H9 (cell line): ENCODE measurements around the gene LHFPL2. TPM values are rescaled to one million over a fixed set of nuclear protein-coding genes. Genes with fewer than 3 reads are reported as not detected.

Experiments
- DNase-seq: peaks from one replicate; pipeline ENCODE4 v3.0.0-alpha.2; 2017
- H2AFZ ChIP-seq: one replicate; pipeline ENCODE4 v1.6.1; 2013; ENCODE audit warnings: mild to moderate bottlenecking, low read length, control low read depth, moderate library complexity
- H2AK5ac ChIP-seq: 2 replicates; pipeline ENCODE4 v1.6.1; 2013; ENCODE audit warnings: low read length, control low read depth, mixed read lengths; ENCODE audit not compliant: insufficient read length
- H2BK120ac ChIP-seq: one replicate; pipeline ENCODE4 v1.6.1; 2013; ENCODE audit warnings: low read depth, mild to moderate bottlenecking, low read length, control low read depth, inconsistent platforms; ENCODE audit not compliant: poor library complexity, severe bottlenecking
- H2BK12ac ChIP-seq: 2 replicates; pipeline ENCODE4 v1.6.1; 2013; ENCODE audit warnings: low read length, control low read depth, mixed read lengths, low read depth; ENCODE audit not compliant: insufficient read length
- H2BK15ac ChIP-seq: 2 replicates; pipeline ENCODE4 v1.6.1; 2013; ENCODE audit warnings: low read depth, low read length, control low read depth
- H2BK20ac ChIP-seq: one replicate; pipeline ENCODE4 v1.6.1; 2013; ENCODE audit warnings: low read depth, mild to moderate bottlenecking, low read length, control low read depth, inconsistent platforms; ENCODE audit not compliant: poor library complexity, severe bottlenecking
- H2BK5ac ChIP-seq: 2 replicates; pipeline ENCODE4 v1.6.1; 2013; ENCODE audit warnings: low read length, control low read depth, mixed read lengths; ENCODE audit not compliant: insufficient read length
- H3K14ac ChIP-seq: 2 replicates; pipeline ENCODE4 v1.6.1; 2013; ENCODE audit warnings: low read length, control low read depth; ENCODE audit not compliant: insufficient read depth
- H3K18ac ChIP-seq: 2 replicates; pipeline ENCODE4 v1.6.1; 2013; ENCODE audit warnings: low read depth, mild to moderate bottlenecking, mixed read lengths, low read length, control low read depth; ENCODE audit not compliant: insufficient read length
- H3K23ac ChIP-seq: 2 replicates; pipeline ENCODE4 v1.6.1; 2013; ENCODE audit warnings: low read length, control low read depth, mixed read lengths, low read depth; ENCODE audit not compliant: insufficient read length
- H3K23me2 ChIP-seq: 2 replicates; pipeline ENCODE4 v1.6.1; 2013; ENCODE audit warnings: low read depth, mild to moderate bottlenecking, mixed read lengths, low read length, control low read depth; ENCODE audit not compliant: insufficient read length, poor library complexity, severe bottlenecking
- H3K27ac ChIP-seq: 2 replicates; pipeline ENCODE4 v1.5.1; 2013; ENCODE audit warnings: low read length, control low read depth, mixed read lengths, low read depth; ENCODE audit not compliant: insufficient read length
- H3K27me3 ChIP-seq: 2 replicates; pipeline ENCODE4 v1.6.1; 2013; ENCODE audit warnings: low read length, control low read depth, inconsistent platforms; ENCODE audit not compliant: insufficient read depth
- H3K4ac ChIP-seq: 2 replicates; pipeline ENCODE4 v1.6.1; 2013; ENCODE audit warnings: low read depth, mild to moderate bottlenecking, control low read depth, inconsistent platforms, low read length, moderate library complexity
- H3K4me1 ChIP-seq: 2 replicates; pipeline ENCODE4 v1.6.1; 2013; ENCODE audit warnings: low read length, control low read depth, inconsistent platforms; ENCODE audit not compliant: insufficient read depth
- H3K4me2 ChIP-seq: 2 replicates; pipeline ENCODE4 v1.6.1; 2013; ENCODE audit warnings: low read length, control low read depth, mixed read lengths; ENCODE audit not compliant: insufficient read length, insufficient read depth
- H3K56ac ChIP-seq: 2 replicates; pipeline ENCODE4 v1.6.1; 2013; ENCODE audit warnings: low read depth, mild to moderate bottlenecking, mixed read lengths, low read length, control low read depth; ENCODE audit not compliant: insufficient read length
- H3K79me1 ChIP-seq: 2 replicates; pipeline ENCODE4 v1.6.1; 2013; ENCODE audit warnings: low read depth, mild to moderate bottlenecking, moderate library complexity, low read length, control low read depth, inconsistent platforms; ENCODE audit not compliant: insufficient read depth, poor library complexity, severe bottlenecking
- H3K79me2 ChIP-seq: 2 replicates; pipeline ENCODE4 v1.6.1; 2013; ENCODE audit warnings: low read length, control low read depth, inconsistent platforms; ENCODE audit not compliant: insufficient read depth
- H3K9ac ChIP-seq: 2 replicates; pipeline ENCODE4 v1.6.1; 2013; ENCODE audit warnings: low read length, control low read depth, mixed read lengths; ENCODE audit not compliant: insufficient read length; ENCODE audit errors: extremely low read depth
- H3K9me3 ChIP-seq: one replicate; pipeline ENCODE4 v1.6.1; 2013; ENCODE audit warnings: low read depth, low read length, inconsistent platforms; ENCODE audit not compliant: control insufficient read depth
- H3T11ph ChIP-seq: one replicate; pipeline ENCODE4 v1.6.1; 2013; ENCODE audit warnings: mild to moderate bottlenecking, low read length, control low read depth, inconsistent platforms
- H4K20me1 ChIP-seq: one replicate; pipeline ENCODE4 v1.6.1; 2013; ENCODE audit not compliant: control insufficient read depth, insufficient read length, insufficient read depth
- H4K5ac ChIP-seq: 2 replicates; pipeline ENCODE4 v1.6.1; 2013; ENCODE audit warnings: low read depth, mild to moderate bottlenecking, mixed read lengths, low read length, control low read depth; ENCODE audit not compliant: insufficient read length
- H4K8ac ChIP-seq: replicated peaks from 2 replicates; pipeline ENCODE4 v1.6.1; 2013; ENCODE audit warnings: low read length, control low read depth, mixed read lengths, low read depth; ENCODE audit not compliant: insufficient read length
- H4K91ac ChIP-seq: 2 replicates; pipeline ENCODE4 v1.6.1; 2013; ENCODE audit warnings: low read depth, mild to moderate bottlenecking, moderate library complexity, mixed read lengths, low read length, control low read depth; ENCODE audit not compliant: insufficient read length
- H3K27ac Mint-ChIP-seq, 3 experiments: 2 replicates in 2 of 3; 3 replicates in 1 of 3; pipeline ENCODE4 v1.8.0; 2020 to 2021; ENCODE audit warnings: mixed read lengths in 3 of 3, mild to moderate bottlenecking in 1 of 3, moderate library complexity in 1 of 3
- H3K27me3 Mint-ChIP-seq: 2 replicates; pipeline ENCODE4 v1.8.0; 2021; ENCODE audit warnings: low read depth, mild to moderate bottlenecking, moderate library complexity, mixed read lengths
- H3K36me3 Mint-ChIP-seq, 3 experiments: 2 replicates in 2 of 3; 3 replicates in 1 of 3; pipeline ENCODE4 v1.8.0; 2020 to 2021; ENCODE audit warnings: low read depth in 3 of 3, mixed read lengths in 3 of 3; ENCODE audit not compliant: insufficient read depth in 1 of 3
- H3K4me1 Mint-ChIP-seq, 2 experiments: 2 replicates each; pipeline ENCODE4 v1.8.0; 2020; ENCODE audit warnings: mixed read lengths in 2 of 2
- H3K4me3 Mint-ChIP-seq, 2 experiments: 2 replicates in 1 of 2; 3 replicates in 1 of 2; pipeline ENCODE4 v1.8.0; 2020 to 2021; ENCODE audit warnings: mild to moderate bottlenecking in 2 of 2, mixed read lengths in 2 of 2, moderate library complexity in 1 of 2
- H3K9me3 Mint-ChIP-seq, 2 experiments: 2 replicates in 1 of 2; 3 replicates in 1 of 2; pipeline ENCODE4 v1.8.0; 2020; ENCODE audit warnings: mild to moderate bottlenecking in 2 of 2, mixed read lengths in 2 of 2, moderate library complexity in 1 of 2
- WGBS: extraction: QIAGEN DNeasy Blood & Tissue Kit; methylation state at CpG from one replicate; pipeline ENCODE4 v1.1.7; 2013; ENCODE audit warnings: missing lambda C conversion rate, low lambda C conversion rate, mixed read lengths; ENCODE audit not compliant: insufficient read length; ENCODE audit errors: extremely low coverage; 5-methylcytosine and 5-hydroxymethylcytosine counted together
- total RNA-seq: library from RNA; stranded (reverse); gene quantifications from 2 replicates; pipeline ENCODE4 v1.2.1, GENCODE V29; 2021
- TF ChIP-seq, protein P1 (sequence below): fragments of 200-600 bp; sonication (generic); conservative IDR thresholded peaks from 3 replicates; pipeline ENCODE4 v1.8.0; 2021; ENCODE audit warnings: antibody characterized with exemption, mild to moderate bottlenecking

LHFPL2 gene
- total RNA-seq, 1 experiment from 2014 or later: 26.3 TPM

DNA sequence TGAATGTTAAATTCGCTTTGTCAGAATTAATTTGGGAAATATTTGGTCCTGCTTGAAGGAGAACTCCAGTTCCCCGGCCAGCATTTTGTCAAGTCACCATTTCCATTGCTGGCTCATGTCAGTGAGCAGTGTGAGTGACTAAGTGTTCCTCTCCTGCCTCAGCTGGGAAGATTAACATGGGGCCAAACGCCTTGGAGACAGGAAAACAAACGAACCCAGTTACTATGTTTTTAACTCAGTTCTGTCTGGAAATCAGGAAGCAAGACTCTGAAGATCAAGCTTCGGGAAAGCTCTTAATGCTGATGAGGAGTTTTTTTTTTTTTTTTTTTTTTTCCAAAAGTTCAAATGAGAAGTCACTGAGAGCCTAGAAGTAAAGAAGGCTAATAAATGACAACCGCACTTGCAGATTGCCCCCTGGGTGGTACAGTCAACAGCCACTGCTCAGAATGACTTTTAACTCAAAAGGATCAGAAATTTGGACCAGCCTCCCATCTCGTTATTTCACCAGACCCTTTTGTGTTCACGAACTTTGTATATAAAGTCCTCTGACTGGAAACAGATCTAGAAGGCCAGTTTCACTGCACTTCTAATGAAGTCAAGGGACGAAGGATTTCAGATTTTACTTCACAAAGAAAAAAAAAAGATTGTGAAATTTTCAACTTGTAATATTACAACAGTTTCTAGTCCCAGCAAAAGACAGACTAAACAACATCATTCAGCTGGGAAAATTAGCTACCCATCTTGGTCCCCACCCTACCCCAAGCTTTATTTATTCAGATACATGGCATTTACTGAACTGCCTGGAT is 121.3 kb downstream of the LHFPL2 start:
- Histone ChIP-seq H4K8ac (no peak overlapping the region), H3K79me1 (no peaks in the 10 kb centered on the region), H3K23me2 (no peaks in the 10 kb centered on the region), H3T11ph (no peak overlapping the region), H4K20me1 (no peaks in the 10 kb centered on the region), H3K56ac (no peak overlapping the region), H3K18ac (no peak overlapping the region), H3K4me2 (no peak overlapping the region), H2AK5ac (no peak overlapping the region), H2AFZ (no peak overlapping the region), H3K27me3 (no peaks in the 10 kb centered on the region), H2BK5ac (no peak overlapping the region), H3K4me1 (no peaks in the 10 kb centered on the region), H2BK12ac (no peak overlapping the region), H3K27ac (no peak overlapping the region), H3K4ac (no peak overlapping the region), H2BK120ac (no peak overlapping the region), H3K9me3 (no peaks in the 10 kb centered on the region), H4K91ac (no peak overlapping the region), H3K79me2 (peaks cover 1% of the 10 kb centered on the region; the same call in 1 of the 2 replicates), H2BK20ac (no peak overlapping the region), H3K14ac (no peak overlapping the region), H2BK15ac (no peak overlapping the region), H4K5ac (no peak overlapping the region), H3K9ac (no peak overlapping the region), H3K23ac (no peak overlapping the region)
- H3K4me1 Mint-ChIP-seq: peaks cover 14 to 19% of the 10 kb centered on the region in 2 experiments
- peak overlapping the region; percentile 48 to 69 (median 49); a peak in 6 of 7 replicates for H3K27ac Mint-ChIP-seq
- peaks cover 0 to 4% (median 0%) of the 10 kb centered on the region in 3 experiments; a peak in 3 of 7 replicates for H3K36me3 Mint-ChIP-seq
- WGBS: no CpG with 5 or more reads among the region's 9 CpGs
- DNase-seq: peak; percentile 53
- no peaks in the 10 kb centered on the region; the same call in 1 of the 2 replicates for H3K27me3 Mint-ChIP-seq
- no peaks in the 10 kb centered on the region for H3K9me3 Mint-ChIP-seq
- TF ChIP-seq, protein P1, sequence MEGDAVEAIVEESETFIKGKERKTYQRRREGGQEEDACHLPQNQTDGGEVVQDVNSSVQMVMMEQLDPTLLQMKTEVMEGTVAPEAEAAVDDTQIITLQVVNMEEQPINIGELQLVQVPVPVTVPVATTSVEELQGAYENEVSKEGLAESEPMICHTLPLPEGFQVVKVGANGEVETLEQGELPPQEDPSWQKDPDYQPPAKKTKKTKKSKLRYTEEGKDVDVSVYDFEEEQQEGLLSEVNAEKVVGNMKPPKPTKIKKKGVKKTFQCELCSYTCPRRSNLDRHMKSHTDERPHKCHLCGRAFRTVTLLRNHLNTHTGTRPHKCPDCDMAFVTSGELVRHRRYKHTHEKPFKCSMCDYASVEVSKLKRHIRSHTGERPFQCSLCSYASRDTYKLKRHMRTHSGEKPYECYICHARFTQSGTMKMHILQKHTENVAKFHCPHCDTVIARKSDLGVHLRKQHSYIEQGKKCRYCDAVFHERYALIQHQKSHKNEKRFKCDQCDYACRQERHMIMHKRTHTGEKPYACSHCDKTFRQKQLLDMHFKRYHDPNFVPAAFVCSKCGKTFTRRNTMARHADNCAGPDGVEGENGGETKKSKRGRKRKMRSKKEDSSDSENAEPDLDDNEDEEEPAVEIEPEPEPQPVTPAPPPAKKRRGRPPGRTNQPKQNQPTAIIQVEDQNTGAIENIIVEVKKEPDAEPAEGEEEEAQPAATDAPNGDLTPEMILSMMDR: no peak
- peak overlapping the region in 1 of 2 experiments; percentile 45; a peak in 1 of 5 replicates for H3K4me3 Mint-ChIP-seq
